Eye (tissue), 1 donor: ENCODE measurements around the gene GRIPAP1.

Experiments
- DNase-seq: peaks from one replicate; pipeline ENCODE4 v3.0.0-alpha.2; 2015

Gene GRIPAP1

GRCh38 chrX:49002091-49002935, at the start of gene GRIPAP1:
Gene GRIPAP1 (minus strand): TSS chrX:49002264. CDS start chrX:49002229, 35 bp downstream.
- DNase-seq, result peak; percentile 94

GRCh38 chrX:49043987-49044281, 41.9 kb upstream of the GRIPAP1 start:
- DNase-seq, result no peak

DNA sequence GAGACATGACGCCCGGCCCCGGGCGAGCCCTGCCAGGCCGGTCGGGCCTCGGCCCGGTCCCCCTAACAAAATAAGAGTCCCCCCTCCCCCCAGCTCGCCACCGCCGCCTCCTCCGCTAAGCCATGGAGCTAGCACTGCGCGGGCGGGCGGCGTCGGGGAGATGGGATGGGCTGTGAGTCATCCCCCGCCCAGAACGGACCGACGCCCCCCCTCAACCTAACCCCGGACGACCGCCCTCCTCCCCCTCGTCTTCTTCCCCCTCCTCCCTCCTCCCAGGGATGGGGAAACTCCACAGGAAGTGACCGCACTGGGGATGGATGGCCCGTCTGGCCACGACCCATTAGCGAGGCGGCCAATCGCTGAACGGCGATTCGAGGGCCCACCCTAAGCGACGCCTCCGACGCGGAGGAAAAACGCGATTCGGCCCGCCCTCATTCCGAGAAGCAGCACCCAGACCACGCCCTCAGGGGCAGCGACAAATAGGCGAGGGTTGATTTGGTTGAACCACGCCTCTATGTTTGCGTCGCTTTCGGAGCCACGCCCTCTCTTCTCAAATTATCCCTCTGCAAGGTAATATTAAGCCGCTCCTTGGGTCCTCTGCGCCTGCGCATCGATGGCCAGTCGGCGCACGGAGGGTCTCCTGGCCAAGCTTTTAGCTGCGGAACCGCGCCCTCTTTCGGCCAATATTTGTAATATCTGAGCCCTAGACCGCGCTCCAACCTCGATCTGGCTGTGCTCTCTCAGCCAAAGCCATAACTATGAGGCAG, 41.3 kb upstream of the GRIPAP1 start, which contains the start of gene TFE3:
Gene TFE3 (minus strand): TSS at position 138 of the 767 bp plus-strand sequence. CDS start 131 bp downstream, at position 7.
- DNase-seq, result peak; percentile 99

- DNase-seq, result no peak
Measured at GRCh38 chrX:49042581-49043219, 40.6 kb upstream of the GRIPAP1 start.

DNA sequence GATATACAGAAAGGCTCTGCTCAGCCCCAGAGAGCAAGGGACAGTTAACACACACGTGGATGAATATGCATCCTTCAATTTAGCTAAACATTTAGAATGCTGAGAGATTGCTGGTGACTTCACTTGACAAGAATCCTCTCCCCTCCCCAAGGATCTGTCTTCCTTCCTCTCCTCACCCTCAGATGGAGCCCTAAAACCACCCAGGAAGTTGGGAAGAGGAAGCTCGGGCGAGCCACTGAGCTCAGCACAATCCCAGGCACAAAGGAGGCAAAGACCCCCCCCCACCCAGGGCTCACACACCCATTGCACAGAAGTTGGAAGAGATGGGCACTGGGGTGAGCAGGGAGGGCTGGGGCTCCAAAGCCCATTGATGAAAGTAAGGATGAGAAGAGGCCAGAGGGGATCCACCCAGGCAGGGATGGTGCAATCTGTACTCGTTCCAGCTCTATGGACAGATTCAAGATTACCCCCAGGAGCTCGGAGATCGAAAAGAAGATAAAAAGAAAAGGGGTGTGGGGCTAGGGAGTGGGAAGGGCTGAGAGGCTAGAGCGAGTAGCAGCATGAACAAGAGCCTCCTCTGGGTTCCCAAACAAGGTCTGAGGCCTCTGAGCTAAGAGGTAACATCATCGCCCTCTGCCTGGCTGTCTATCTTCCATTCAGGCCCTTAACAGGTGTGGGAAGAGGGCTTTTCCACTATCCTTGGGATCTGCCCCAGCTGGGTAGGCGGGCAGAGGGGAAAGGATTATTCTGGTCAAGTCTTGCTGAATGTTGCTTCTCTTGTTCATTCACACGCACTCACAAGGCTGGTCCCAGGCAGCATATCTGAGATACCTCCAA, 39.9 kb upstream of the GRIPAP1 start:
- peak; percentile 32 for DNase-seq

- DNase-seq, result no peak
Measured at GRCh38 chrX:49040376-49040955, 38.4 kb upstream of the GRIPAP1 start.

DNA sequence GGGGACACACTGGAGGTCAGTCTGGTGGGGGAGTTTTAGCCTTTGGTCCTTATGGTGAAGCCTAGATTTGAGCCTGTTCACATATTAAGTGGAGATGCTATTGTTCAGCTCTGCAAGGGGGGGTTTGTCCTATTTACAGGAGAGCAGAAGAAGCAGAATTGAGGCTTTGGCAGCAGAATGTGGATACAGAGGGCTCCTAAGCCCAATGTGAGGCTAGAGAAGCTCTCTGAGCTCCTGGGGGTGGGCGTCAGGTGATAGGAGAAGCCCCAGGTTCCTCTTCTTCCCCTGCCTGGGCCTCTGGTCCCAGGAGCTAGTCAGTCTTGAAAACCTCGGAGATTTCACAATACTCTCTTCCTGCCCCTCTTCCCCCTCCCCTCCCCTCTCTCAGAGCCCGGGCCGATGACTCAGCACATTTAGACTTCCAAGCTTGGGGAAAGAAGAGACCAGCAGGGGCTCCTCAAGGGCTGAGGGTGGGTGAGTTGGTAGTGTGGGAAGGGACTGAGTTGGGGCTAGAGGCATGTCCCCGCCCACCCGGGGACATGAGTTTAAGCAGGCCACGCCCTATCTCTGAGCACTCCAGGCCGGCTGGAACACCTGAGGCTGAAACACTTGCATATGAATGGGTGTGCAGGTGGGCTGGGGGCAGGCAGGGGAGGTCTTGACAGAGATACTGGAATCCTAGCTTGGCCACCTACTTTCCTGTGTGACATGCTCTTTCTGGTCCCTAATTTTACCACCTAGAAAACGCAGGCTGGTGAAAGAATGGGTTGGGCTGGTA, 37.7 kb upstream of the GRIPAP1 start:
- DNase-seq, result peak; percentile 80

DNA sequence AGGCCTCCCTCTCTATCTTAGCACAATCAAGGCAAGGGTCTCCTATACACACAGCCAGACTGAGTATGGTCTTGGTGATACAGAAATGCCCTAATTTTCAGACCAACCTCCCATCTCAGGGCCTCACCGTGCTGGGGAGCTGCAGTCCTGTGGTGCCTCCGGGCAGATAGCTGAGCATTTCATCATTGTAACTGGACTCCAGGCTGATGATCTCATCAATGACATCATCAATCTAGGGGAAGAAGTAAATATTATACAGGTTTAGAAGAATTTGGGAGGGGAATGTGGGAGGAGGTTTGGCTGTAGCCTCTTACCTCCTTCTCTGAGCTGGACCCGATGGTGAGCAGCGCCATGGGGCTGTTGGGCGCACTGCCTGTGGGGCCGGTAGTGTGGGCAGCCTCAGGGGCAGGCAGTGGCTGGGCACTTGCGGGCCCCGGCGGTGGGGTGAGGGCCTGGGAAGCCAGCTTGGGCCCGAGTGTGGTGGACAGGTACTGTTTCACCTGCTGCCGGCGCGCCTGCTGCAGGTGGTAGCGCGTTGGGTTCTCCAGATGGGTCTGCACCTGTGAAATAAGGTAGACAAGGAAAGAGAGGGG, 35.9 kb upstream of the GRIPAP1 start:
- DNase-seq, result no peak

DNA sequence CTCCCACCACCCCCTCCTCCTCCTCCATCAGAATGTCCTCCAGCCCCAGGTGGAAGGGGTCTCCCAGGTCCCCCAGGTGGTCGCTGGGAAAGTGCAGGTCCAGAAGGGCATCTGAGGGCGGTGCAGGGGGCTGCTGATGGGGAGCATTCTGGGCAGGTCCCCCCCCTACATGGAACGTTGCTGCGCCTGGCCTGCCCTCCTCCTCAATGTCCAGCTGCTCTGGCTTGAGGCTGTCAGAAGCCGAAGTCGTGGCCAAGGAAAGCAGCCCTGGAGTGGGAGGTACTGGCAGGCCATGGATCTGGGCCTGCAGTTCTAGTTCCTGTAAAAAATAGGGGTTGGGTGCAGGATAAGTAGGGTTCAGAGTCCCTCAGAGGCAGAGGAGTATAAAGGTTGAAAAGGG, 28.2 kb upstream of the GRIPAP1 start:
- no peak for DNase-seq

DNA sequence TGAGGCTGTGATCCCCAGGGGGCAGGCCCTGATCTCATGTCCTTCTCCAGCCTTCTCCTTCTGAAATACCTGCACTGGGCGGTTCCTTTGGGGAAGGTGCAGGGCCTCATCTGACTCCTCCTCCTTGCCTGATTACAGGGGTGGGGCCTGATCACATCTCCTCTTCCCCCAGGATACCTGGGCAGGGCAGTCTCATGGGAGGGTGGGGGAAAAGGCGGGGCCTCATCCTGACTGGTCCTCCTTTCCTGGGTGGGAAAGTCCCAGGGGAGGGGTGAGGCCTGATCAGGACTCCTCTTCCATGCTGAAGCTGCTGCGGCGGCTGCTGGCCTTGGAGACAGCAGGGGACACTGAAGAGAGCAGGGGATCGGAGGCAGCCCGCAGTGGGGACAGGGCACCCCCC, 27.8 kb upstream of the GRIPAP1 start:
- DNase-seq, result no peak

DNA sequence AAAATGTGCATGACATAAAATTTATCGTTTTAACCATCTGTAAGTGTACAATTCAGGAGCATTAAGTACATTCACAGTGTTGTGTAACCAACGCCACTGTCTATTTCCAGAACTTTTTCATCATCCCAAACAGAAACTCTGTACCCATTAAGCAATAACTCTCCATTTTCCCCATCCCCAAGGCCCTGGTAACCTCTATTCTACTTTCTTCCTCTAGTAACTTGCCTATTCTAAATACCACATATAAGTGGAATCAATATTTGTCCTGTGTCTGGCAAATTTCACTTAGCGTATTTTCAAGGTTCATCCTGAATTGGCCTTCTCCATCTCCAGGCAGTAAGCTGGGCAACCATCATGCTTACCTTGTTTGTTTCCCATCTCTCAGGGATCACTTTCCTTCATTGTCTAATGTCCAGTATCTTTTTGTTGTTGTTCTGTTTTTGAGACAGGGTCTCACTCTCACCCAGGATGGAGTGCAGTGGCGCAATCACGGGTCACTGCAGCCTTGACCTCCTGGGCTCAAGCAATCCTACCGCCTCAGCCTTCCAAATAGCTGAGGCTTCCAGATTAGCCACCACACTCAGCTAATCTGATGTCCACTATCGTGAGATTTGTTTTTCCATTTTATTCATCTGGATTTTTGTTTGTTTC, 17.7 kb upstream of the GRIPAP1 start:
- no peak for DNase-seq

GRCh38 chrX:49019050-49019449, 17.0 kb upstream of the GRIPAP1 start:
- no peak for DNase-seq

DNA sequence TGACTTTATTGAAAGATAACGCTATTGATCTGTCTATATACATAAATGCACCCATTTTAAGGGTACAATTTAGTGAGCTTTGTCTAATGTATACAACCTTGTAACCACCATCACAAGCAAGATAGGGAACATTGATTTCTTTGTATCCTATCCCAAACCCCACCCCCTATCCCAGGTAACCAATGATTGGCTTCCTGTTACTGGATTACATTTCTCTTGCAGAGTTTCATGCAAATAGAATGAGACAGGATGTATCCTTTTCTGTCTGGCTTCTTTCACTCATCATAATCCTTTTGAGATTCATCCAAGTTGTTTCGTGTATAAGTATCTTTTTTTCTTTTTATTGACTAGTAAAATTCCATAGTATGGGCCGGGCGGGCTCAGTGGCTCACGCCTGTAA, 1.6 kb upstream of the GRIPAP1 start:
- DNase-seq, result no peak

DNA sequence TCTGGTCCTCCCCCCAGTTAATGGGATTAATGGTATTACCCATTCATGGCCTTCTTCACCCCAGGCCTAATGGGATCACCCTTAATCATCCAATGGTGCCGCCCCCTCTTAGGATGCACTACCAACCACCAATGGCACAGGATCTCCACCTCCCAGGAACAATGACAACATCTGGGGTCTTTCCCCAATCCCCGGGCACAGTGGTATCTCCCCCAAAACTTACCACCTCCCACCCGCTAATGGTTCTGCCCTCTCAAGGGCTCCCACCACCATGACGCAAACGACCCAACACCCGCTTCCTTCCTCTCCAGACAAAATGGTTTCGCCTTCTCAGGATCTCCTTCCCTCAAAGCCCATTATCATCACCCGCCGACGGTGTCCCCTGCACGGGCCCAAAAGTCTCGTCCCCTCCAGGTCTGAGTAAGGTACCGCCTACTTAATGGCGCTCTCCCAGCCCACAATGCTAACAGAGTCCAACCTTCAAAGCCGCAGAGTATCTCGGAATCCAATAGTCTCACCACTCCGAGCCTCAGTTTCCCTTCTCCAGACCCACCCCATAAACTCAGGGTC, 458 bp downstream of the GRIPAP1 start:
- peak; percentile 52 for DNase-seq

DNA sequence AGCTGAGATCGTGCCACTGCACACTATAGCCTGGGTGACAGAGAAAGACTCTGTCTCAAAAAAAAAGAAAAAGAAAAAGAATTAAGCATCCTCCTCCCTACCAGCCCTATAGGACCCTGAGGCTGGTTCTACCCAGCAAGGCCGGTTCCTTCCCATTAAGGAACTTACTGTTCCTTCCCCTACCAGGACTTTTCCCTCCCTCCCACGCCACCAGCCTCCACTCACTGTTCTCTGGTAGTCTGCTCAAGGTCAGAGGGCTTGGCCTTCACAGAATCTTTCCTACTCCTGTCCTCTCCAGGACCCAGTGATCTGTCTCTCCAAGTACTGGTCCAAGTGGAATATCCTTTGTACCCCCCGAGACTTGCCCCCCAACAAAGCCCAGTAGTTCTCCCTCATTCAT, 1.4 kb downstream of the GRIPAP1 start:
- DNase-seq, result no peak

- DNase-seq, result no peak
Measured at GRCh38 chrX:48999030-48999429, 3.0 kb downstream of the GRIPAP1 start.

DNA sequence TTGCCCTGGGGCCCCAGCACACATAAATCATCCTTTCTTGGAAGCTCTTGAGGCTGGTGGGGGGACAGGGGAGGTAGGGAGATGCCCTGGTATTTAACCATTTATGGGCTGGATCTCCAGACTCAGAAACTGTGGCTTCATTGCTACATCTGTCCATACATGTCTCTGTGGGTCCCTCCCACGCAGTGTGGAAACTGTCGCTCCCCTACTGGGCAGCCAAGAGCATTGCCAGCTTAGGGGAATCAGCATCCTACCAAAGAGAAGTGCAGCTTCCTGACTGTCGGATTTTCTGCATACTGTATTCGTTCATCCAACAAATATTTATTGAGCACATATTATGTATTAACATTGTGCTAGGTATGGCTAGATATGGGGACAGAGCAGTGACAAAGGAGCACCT, 3.7 kb downstream of the GRIPAP1 start:
- DNase-seq, result no peak

GRCh38 chrX:48997865-48998264, 4.2 kb downstream of the GRIPAP1 start:
- no peak for DNase-seq

- no peak for DNase-seq
Measured at GRCh38 chrX:48997455-48997854, 4.6 kb downstream of the GRIPAP1 start.

DNA sequence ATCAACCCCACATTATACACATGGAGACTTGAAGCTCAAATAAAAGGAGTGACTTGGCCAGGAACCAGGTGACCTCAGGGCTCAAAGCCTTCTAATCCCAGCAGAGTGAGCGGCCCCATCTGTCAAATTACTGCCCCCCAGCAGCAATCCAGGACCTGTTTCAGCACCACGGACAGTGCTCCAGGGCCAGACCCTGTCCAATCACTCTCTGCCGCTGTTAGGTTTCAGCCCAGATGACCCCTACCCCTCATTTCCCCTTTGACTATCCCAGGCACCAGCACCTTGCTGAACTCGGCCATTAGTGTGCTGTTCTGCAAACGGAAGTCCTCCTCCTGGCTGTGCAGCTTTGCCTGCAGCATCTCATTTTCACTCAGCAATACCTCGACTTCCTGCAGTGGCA, 5.1 kb downstream of the GRIPAP1 start:
- no peak for DNase-seq
